Chondrocyte (in vitro differentiated cells): Measurements from ENCODE around the gene TSEN34. TPM values are rescaled to one million over a fixed set of nuclear protein-coding genes. Genes with fewer than 3 reads are reported as not detected.

Source experiments
- DNase-seq: peaks from one replicate; pipeline ENCODE4 v3.0.0; 2021; ENCODE audit warnings: mixed read lengths, low spot score
- H3K27ac Mint-ChIP-seq: one replicate; pipeline ENCODE4 v1.8.0; 2021; ENCODE audit warnings: mild to moderate bottlenecking, moderate library complexity, mixed read lengths; ENCODE audit not compliant: unreplicated experiment
- H3K27me3 Mint-ChIP-seq: 2 replicates; pipeline ENCODE4 v1.8.0; 2021; ENCODE audit warnings: low read depth, mixed read lengths
- H3K36me3 Mint-ChIP-seq: 2 replicates; pipeline ENCODE4 v1.8.0; 2021; ENCODE audit warnings: low read depth, mixed read lengths
- H3K4me1 Mint-ChIP-seq: 2 replicates; pipeline ENCODE4 v1.8.0; 2021; ENCODE audit warnings: low read depth, mild to moderate bottlenecking, mixed read lengths
- H3K4me3 Mint-ChIP-seq: one replicate; pipeline ENCODE4 v1.8.0; 2021; ENCODE audit warnings: mild to moderate bottlenecking, moderate library complexity, mixed read lengths; ENCODE audit not compliant: unreplicated experiment
- H3K9me3 Mint-ChIP-seq: 2 replicates; pipeline ENCODE4 v1.8.0; 2021; ENCODE audit warnings: low read depth, mixed read lengths
- CTCF ChIP-seq: fragments of 200-600 bp; sonication (generic); IDR thresholded peaks from 2 replicates; pipeline ENCODE4 v1.5.0; 2021; ENCODE audit warnings: antibody characterized with exemption, mild to moderate bottlenecking, moderate library complexity
- total RNA-seq: library from RNA; stranded (reverse); gene quantifications from 3 replicates; pipeline ENCODE4 v1.2.1, GENCODE V29; 2021

TSEN34 gene
- total RNA-seq, 1 donor from 2014 or later, result 46.2 TPM

GRCh38 chr19:54201172-54201701, 10.1 kb downstream of the TSEN34 start:
- H3K36me3 Mint-ChIP-seq, result peaks cover 18% of the 10 kb centered on the region
- no peak for TF ChIP-seq CTCF
- H3K4me3 Mint-ChIP-seq, result peak overlapping the region; percentile 94
- DNase-seq, result no peak
- H3K27me3 Mint-ChIP-seq, result no peaks in the 10 kb centered on the region
- peak overlapping the region; percentile 100 for H3K27ac Mint-ChIP-seq
- no peaks in the 10 kb centered on the region for H3K9me3 Mint-ChIP-seq
- H3K4me1 Mint-ChIP-seq, result peaks cover 51% of the 10 kb centered on the region

DNA sequence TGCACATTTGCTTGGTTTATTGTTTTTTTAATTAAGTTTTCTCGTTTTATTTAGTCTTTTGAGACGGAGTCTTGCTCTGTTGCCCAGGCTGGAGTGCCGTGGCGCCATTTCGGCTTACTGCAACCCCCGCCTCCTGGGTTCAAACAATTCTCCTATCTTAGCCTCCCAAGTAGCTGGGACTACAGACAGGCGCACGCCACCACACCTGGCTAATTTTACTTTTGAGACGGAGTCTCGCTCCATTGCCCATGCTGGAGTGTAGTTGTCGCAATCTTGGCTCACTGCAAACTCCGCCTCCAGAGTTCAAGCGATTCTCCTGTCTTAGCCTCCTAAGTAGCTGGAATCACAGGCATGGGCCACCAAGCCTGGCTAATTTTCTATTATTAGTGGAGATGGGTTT, 10.9 kb downstream of the TSEN34 start:
- Mint-ChIP-seq H3K4me1 (peaks cover 55% of the 10 kb centered on the region), H3K27me3 (no peaks in the 10 kb centered on the region), H3K9me3 (no peaks in the 10 kb centered on the region), H3K27ac (no peak overlapping the region), H3K36me3 (peaks cover 19% of the 10 kb centered on the region), H3K4me3 (peak overlapping the region; percentile 94)
- no peak for TF ChIP-seq CTCF
- no peak for DNase-seq

- H3K36me3 Mint-ChIP-seq, result peaks cover 28% of the 10 kb centered on the region
- peak overlapping the region; percentile 68 for H3K27ac Mint-ChIP-seq
- H3K4me1 Mint-ChIP-seq, result peaks cover 67% of the 10 kb centered on the region
- H3K9me3 Mint-ChIP-seq, result no peaks in the 10 kb centered on the region
- H3K27me3 Mint-ChIP-seq, result no peaks in the 10 kb centered on the region
- peak overlapping the region; percentile 94 for H3K4me3 Mint-ChIP-seq
- DNase-seq, result no peak
- TF ChIP-seq CTCF, result no peak
These were observed 12.1 kb downstream of the TSEN34 start for GRCh38 chr19:54203151-54203611.

- DNase-seq, result no peak
- H3K36me3 Mint-ChIP-seq, result peaks cover 29% of the 10 kb centered on the region
- H3K9me3 Mint-ChIP-seq, result no peaks in the 10 kb centered on the region
- no peak for TF ChIP-seq CTCF
- H3K4me3 Mint-ChIP-seq, result peak overlapping the region; percentile 35
- no peak overlapping the region for H3K27ac Mint-ChIP-seq
- no peaks in the 10 kb centered on the region for H3K27me3 Mint-ChIP-seq
- peaks cover 79% of the 10 kb centered on the region for H3K4me1 Mint-ChIP-seq
These were observed 13.8 kb downstream of the TSEN34 start for GRCh38 chr19:54204767-54205468.

DNA sequence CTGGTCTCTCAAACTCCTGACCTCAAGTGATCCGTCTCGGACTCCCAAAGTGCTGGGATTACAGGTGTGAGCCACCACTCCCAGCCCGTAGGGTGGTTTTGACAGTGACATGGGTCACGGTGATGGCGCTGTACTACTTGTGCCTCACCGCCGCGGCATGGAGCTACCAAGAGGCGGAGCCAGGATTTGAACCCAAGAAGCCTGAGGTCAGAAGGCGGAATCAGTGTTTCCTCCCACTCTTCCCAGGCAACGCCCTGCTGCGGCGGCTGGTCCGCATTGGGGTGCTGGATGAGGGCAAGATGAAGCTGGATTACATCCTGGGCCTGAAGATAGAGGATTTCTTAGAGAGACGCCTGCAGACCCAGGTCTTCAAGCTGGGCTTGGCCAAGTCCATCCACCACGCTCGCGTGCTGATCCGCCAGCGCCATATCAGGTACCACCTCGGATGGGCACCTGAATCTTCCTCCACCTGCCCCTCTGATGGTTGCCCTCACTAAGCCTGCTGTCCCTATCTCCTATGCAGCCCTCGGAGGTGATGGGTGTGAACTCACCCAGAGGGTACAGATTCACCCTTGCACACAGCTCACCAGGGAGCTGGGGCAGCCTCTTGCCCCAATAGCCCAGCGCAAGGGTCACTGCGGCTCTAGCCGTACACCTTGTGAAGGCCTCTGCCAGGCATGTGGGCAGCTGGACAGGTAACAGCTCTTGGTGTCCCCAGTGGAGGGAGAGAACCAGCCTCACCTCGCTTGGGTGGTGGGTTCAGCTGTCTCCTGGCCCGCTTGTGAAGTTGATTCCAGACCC, 15.1 kb downstream of the TSEN34 start:
- Mint-ChIP-seq H3K4me3 (no peak overlapping the region), H3K27ac (no peak overlapping the region), H3K27me3 (no peaks in the 10 kb centered on the region), H3K4me1 (peaks cover 88% of the 10 kb centered on the region), H3K9me3 (no peaks in the 10 kb centered on the region), H3K36me3 (peaks cover 28% of the 10 kb centered on the region)
- no peak for DNase-seq
- TF ChIP-seq CTCF, result no peak
